Stimulated activated CD4-positive, alpha-beta T cell treated with anti-CD3 and anti-CD28 coated beads, TNF-alpha, amount 100 ng/mL, for 24 hours (primary cell): ENCODE results near the gene HOXD11.
A peak's percentile ranks its signal among the peaks of the same experiment; 100 is the strongest.

Experiments
- DNase-seq, 3 experiments: peaks; one replicate each; pipeline ENCODE4 v3.0.0-alpha.2; 2020; ENCODE audit warnings: low read depth in 3 of 3

Gene HOXD11

GRCh38 chr2:176093145-176093897, 13.8 kb upstream of the HOXD11 start:
- no peak for DNase-seq

- DNase-seq = no peak
Measured at GRCh38 chr2:176093898-176094249, 13.2 kb upstream of the HOXD11 start.

DNA sequence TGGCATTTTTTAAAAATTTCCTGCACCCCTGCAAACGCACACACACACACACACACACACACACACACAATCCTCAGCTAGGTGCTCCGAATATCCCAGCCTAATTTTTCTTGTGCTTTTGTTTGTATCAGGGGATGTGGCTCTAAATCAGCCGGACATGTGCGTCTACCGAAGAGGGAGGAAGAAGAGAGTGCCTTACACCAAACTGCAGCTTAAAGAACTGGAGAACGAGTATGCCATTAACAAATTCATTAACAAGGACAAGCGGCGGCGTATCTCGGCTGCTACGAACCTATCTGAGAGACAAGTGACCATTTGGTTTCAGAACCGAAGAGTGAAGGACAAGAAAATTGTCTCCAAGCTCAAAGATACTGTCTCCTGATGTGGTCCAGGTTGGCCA, 12.7 kb upstream of the HOXD11 start:
- DNase-seq = no peak

DNA sequence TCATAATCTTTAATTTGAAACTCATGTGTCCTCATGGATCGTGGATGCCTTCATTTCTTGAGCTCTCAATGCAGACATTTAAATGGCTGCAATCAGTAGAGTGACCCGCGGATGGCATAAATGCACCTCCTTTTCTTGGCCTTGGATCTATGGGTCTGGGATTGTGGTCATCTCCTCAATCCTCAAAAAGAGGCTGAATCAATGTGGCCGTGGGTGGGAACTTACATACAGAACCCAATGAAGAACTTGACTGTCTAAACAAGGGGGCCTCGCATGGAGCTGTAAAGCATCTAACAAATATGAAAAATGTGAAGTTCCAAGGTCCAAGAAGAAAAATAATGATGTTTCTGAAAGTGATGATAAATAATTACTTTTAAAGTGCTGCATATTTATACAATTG, 11.7 kb upstream of the HOXD11 start:
- no peak for DNase-seq

- DNase-seq = no peak
Measured at GRCh38 chr2:176096243-176096985, 10.7 kb upstream of the HOXD11 start.

DNA sequence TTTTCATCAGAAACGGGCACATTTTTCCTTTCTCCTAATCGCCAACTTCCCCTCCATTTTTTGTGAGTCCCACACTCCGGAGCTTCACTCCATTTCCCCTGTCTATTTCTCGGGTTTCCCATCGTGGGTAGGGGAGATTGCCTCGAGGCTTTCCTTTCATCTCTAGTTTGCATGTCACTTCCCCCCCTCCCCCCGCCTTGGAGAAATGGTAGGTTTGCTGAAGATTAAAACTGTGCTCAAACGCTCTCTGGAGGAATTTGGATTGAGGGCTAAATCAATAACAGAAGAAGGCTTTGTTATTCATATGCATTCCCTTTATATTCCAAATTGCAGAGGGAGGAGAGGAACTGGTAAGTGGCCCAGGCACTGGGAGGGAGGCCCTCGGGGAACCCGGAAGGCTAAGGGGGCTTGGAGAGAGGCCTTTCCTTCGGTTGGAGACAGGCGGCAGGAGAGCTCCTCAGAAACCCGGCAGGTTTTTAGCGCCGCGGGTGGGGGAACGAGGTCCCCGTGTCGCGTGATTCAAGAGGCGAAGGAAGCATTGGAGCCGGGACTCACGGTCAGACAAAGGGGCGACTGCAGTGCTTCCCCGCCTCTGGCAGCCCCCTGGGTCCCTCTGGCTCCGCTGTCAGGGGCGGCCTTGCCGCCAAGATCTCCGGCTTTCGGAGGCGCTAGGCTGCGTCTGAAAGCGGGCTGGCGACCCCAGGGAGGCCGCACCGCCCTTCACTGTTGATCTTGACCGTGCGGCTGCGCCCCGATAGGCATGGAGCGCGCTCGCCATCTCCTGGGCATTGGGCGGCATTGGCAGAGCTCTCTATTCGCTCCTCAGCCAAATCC, 9.9 kb upstream of the HOXD11 start:
- DNase-seq = peak; percentile 18 to 56 (median 29)

DNA sequence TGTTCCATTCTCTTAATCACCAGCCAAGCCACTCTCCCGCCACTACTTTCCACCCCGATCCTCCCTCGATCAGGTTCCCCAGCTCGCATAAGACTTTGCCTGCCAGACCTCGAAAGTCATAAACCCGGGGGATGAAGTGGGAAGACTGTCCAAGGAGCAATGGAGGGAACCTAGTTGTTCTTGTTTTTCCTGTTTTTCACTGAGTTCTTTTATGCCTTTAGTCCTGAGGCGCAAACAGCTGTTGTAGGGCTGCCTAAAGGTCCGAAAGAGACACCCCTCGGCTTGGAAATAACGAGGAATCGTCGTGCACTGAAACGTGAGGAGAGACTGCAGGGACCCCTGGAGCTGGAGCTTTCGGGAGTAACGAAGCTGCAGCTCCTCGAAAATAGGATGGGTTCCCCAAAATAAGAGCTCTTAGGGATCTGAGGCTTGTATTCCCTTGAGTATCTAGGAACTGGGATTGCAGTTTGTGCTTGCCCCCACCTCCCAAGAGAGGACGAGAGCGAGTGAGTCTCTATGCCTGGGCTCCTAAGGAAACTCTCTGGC, 9.2 kb upstream of the HOXD11 start:
- no peak for DNase-seq

- DNase-seq = no peak
Measured at GRCh38 chr2:176098366-176099158, 8.5 kb upstream of the HOXD11 start.

GRCh38 chr2:176099159-176099727, 7.8 kb upstream of the HOXD11 start:
- no peak for DNase-seq

- no peak for DNase-seq
Measured at GRCh38 chr2:176099728-176100546, 7.1 kb upstream of the HOXD11 start, which contains the start of gene HOXD12. TSS of gene HOXD12 (plus strand) at chr2:176099795. CDS start at chr2:176099802, 7 bp downstream.

DNA sequence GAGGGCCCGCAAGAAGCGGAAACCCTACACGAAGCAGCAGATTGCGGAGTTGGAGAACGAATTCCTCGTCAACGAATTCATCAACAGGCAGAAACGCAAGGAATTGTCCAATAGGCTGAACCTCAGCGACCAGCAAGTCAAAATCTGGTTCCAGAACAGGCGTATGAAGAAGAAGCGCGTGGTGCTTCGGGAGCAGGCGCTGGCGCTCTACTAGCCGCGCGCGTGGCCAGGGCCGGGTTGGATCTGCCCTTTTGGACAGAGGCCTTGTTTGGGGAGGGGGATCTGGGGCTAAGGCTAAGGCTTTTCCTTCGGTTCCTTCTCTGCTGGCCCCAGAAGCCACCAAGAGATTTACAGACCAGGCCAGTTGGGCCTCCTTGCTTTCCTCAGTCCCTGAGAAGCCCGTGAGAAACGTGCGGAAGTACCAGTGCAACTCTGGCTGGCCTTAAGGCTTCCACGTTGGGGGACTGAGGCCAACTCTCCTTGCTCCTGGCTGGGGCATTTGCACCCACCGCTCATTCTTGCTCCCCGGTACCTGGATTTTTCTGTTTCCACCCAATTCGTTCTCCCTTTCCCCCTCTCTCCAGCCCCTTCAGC, 6.4 kb upstream of the HOXD11 start:
- DNase-seq = no peak

DNA sequence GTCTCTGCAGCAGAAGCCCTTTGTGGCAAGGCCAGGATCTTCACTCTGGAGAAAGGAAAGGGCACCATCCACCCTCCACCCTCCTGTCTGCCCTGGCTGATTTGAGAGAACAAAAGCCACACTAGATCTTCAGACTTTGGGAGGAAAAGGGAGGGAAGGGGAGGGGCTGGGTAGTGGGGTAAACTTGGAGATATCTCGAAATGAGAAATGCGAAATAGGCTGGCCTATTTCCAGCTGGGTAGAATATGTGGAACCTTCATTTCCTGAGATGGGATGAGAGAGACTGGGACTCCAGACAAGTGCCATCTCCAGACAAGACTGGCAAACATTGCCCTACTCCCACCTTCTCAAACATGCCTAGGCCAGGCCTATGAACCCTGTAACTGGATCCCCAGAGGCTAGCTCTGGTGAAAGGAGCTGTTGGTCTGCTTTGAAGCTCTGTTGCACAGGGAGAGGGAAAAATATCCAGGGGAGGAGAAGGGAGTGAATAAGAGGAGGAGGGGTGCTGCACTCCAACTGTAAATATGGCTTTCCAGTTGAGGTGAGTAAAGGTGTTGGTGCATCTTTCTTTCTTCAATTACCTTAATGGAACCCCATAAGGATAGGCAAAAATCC, 5.8 kb upstream of the HOXD11 start:
- DNase-seq = no peak

DNA sequence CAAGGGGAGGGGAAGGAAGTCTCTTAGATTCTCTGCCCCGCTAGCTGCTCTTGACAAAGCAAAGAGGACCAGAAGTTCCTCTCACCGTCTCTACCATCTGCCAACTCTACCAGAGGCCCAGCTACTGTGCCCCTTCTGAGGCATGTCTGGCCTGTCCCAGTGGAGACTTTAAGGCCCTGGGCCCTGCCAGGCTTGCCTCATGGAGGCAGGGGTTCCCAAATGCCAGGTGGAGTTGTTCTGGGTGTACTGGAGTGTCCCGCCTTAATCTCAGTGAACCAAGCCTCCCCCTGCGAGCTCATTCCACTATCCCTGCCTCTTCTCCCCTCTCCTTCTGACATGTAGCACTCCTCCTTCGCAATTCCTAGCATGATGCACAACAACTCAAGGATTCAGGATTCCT, 5.2 kb upstream of the HOXD11 start:
- DNase-seq = no peak

- DNase-seq = no peak
Measured at GRCh38 chr2:176102309-176102866, 4.7 kb upstream of the HOXD11 start.

GRCh38 chr2:176103194-176103593, 3.9 kb upstream of the HOXD11 start:
- DNase-seq = no peak

DNA sequence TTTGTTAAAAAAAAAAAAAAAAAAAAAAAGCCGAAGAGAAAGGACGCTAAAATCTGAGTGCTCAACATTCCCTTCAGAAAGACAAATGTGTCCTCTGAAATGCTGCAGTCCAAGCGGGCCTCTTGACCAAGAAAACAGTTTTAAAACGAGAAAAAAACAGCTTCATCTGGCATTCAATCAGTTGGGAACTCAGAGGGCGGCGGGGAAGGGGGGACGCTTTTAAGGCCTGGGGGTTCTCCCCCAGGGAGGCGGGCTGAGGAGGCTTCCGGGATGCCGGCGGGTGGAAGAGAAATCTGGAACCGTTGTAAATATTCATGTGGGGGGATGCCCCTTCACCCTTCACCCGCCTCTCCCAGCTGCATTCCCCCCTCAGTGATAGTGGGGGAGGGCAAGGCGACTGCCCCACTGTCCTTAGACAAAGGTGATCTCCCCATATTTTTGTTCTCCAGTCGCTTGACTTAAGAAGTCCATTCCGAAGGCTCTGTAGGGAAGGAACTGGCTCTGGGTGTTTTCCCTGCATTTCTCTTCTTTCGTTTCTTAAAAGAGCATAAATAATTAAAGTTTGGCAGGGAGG, 3.3 kb upstream of the HOXD11 start:
- no peak for DNase-seq

DNA sequence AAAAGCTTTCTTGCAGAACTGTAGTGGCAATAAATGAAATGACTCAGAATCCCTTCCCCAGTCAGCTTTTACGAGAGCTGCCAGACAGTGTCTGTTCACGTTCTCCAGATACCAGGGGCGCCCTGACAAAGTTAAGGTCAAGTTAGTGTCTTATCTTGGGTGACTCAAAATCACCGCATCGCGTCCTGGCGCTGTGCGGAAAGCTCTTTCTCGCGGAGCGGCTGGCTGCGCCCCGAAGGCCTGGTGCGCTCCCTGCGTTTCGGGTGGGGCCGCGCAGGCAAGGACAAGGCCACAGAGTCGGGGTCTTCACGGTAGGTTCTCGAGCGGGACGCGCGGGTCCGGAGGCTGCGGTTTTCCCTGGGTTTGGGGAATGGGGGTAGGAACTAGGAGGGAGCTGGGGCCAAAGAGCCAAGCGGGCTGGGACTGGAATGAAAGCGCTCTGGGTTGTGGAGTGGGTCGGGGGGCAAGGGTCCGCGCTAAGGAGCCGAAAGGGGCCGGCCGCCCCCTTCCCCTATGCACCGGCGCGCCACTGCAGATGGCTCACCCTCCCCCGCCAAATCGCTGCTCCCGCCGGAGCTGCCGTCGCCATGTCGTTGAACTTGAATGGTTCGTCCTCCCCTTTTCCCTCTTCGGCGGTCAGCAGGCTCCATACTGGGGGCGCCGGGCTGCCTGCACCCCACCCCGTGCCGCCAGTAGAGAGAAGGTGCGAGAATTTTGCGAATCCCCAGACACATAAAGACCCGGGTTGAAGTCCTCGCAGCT, 2.6 kb upstream of the HOXD11 start:
- no peak for DNase-seq
